22Rv1 (cell line): Measurements from ENCODE around the gene HEPACAM.

Experiments
- CTCF ChIP-seq: fragments of 450-650 bp; IDR thresholded peaks from 2 replicates; pipeline ENCODE4 v1.5.1; 2017; ENCODE audit warnings: mild to moderate bottlenecking
- ZFX ChIP-seq: fragments of 450-650 bp; IDR thresholded peaks from 2 replicates; pipeline ENCODE4 v1.6.1; 2017; ENCODE audit warnings: antibody characterized with exemption, borderline replicate concordance

GRCh38 chr11:124872741-124873140, 63.1 kb downstream of the HEPACAM start:
- TF ChIP-seq CTCF (no peak), ZFX (no peak)
